Measurements from ENCODE around the gene ORAI3. TPM values are rescaled to one million over a fixed set of nuclear protein-coding genes. Genes with fewer than 3 reads are reported as not detected.

Gene ORAI3
- total RNA-seq, 6 experiments from 2014 or later = 15.2 to 26.2 (median 18.4) TPM

- no peak for TF ChIP-seq CTCF (IDR thresholded peaks at IDR 0.05)
- DNase-seq = no peak
- H3K4me3 Mint-ChIP-seq = no peak overlapping the region
- H3K27me3 Mint-ChIP-seq (ENCODE audit: insufficient read depth) = peaks cover 8% of the 10 kb centered on the region; the same call in 1 of the 2 replicates
- no peaks in the 10 kb centered on the region for H3K9me3 Mint-ChIP-seq
- no peaks in the 10 kb centered on the region for H3K4me1 Mint-ChIP-seq (ENCODE audit: low read depth)
- no peak overlapping the region for H3K27ac Mint-ChIP-seq
- H3K36me3 Mint-ChIP-seq (ENCODE audit: low read depth) = peaks cover 54% of the 10 kb centered on the region
Measured at GRCh38 chr16:30974348-30974747, 25.5 kb downstream of the ORAI3 start.

- DNase-seq = no peak
Measured at GRCh38 chr16:30976486-30976885, 27.6 kb downstream of the ORAI3 start.

GRCh38 chr16:30977502-30977901 lies 28.6 kb downstream of the ORAI3 start:
- H3K36me3 Mint-ChIP-seq (ENCODE audit: low read depth) = peaks cover 34% of the 10 kb centered on the region
- peaks cover 11% of the 10 kb centered on the region for H3K27me3 Mint-ChIP-seq (ENCODE audit: insufficient read depth)
- TF ChIP-seq CTCF (IDR thresholded peaks at IDR 0.05) = peak; percentile 77
- no peak overlapping the region for H3K4me3 Mint-ChIP-seq
- H3K4me1 Mint-ChIP-seq (ENCODE audit: low read depth) = peaks cover under 1% of the 10 kb centered on the region; the same call in 1 of the 2 replicates
- H3K27ac Mint-ChIP-seq = no peak overlapping the region
- H3K9me3 Mint-ChIP-seq = no peaks in the 10 kb centered on the region
- no peak for DNase-seq

More at GRCh38 chr16:30976486-30976885, 27.6 kb downstream of the ORAI3 start:
- Mint-ChIP-seq H3K4me3 (no peak overlapping the region), H3K4me1 (ENCODE audit: low read depth) (no peaks in the 10 kb centered on the region), H3K36me3 (ENCODE audit: low read depth) (peaks cover 40% of the 10 kb centered on the region), H3K9me3 (no peaks in the 10 kb centered on the region), H3K27ac (peak overlapping the region; percentile 64), H3K27me3 (ENCODE audit: insufficient read depth) (peaks cover 8% of the 10 kb centered on the region; the same call in 1 of the 2 replicates)
- no peak for TF ChIP-seq CTCF (IDR thresholded peaks at IDR 0.05)

GRCh38 chr16:30979170-30980022 lies 30.5 kb downstream of the ORAI3 start:
- Mint-ChIP-seq H3K27ac (no peak overlapping the region), H3K36me3 (ENCODE audit: low read depth) (peaks cover 17% of the 10 kb centered on the region), H3K4me1 (ENCODE audit: low read depth) (peaks cover 6% of the 10 kb centered on the region; the same call in 1 of the 2 replicates)

GRCh38 chr16:30980023-30980371 lies 31.1 kb downstream of the ORAI3 start:
- Mint-ChIP-seq H3K27ac (no peak overlapping the region), H3K27me3 (ENCODE audit: insufficient read depth) (peaks cover 22% of the 10 kb centered on the region), H3K4me3 (no peak overlapping the region), H3K9me3 (no peaks in the 10 kb centered on the region), H3K4me1 (ENCODE audit: low read depth) (peaks cover 6% of the 10 kb centered on the region; the same call in 1 of the 2 replicates), H3K36me3 (ENCODE audit: low read depth) (peaks cover 15% of the 10 kb centered on the region)
- no peak for TF ChIP-seq CTCF (IDR thresholded peaks at IDR 0.05)
- no peak for DNase-seq

More at GRCh38 chr16:30979170-30980022, 30.5 kb downstream of the ORAI3 start:
- no peak for DNase-seq
- no peak overlapping the region for H3K4me3 Mint-ChIP-seq
- no peaks in the 10 kb centered on the region for H3K9me3 Mint-ChIP-seq
- peaks cover 20% of the 10 kb centered on the region for H3K27me3 Mint-ChIP-seq (ENCODE audit: insufficient read depth)
- no peak for TF ChIP-seq CTCF (IDR thresholded peaks at IDR 0.05)

Data from HFFc6 (cell line).